ENCODE measurements around the gene TFCP2. TPM values are rescaled to one million over a fixed set of nuclear protein-coding genes. Genes with fewer than 3 reads are reported as not detected.
A peak's percentile ranks its signal among the peaks of the same experiment; 100 is the strongest.

The TFCP2 gene
- total RNA-seq, 2 experiments from 2014 or later: 27.4 to 27.9 TPM

GRCh38 chr12:51067229-51067628, 105.7 kb downstream of the TFCP2 start:
- H3K4me3 Mint-ChIP-seq: no peak overlapping the region
- POLR2A ChIA-PET: no interaction called here
- H3K27me3 Mint-ChIP-seq: no peaks in the 10 kb centered on the region
- peak overlapping the region; percentile 30 for H3K27ac Mint-ChIP-seq
- intact Hi-C loops (cut with micrococcal nuclease): no loop called here
- CTCF ChIA-PET: no interaction called here
- H3K36me3 Mint-ChIP-seq (ENCODE audit: low read depth): peaks cover 18% of the 10 kb centered on the region
- H3K9me3 Mint-ChIP-seq: no peaks in the 10 kb centered on the region
- DNase-seq (no peak), ATAC-seq (no peak)
- TF ChIP-seq, protein P1, sequence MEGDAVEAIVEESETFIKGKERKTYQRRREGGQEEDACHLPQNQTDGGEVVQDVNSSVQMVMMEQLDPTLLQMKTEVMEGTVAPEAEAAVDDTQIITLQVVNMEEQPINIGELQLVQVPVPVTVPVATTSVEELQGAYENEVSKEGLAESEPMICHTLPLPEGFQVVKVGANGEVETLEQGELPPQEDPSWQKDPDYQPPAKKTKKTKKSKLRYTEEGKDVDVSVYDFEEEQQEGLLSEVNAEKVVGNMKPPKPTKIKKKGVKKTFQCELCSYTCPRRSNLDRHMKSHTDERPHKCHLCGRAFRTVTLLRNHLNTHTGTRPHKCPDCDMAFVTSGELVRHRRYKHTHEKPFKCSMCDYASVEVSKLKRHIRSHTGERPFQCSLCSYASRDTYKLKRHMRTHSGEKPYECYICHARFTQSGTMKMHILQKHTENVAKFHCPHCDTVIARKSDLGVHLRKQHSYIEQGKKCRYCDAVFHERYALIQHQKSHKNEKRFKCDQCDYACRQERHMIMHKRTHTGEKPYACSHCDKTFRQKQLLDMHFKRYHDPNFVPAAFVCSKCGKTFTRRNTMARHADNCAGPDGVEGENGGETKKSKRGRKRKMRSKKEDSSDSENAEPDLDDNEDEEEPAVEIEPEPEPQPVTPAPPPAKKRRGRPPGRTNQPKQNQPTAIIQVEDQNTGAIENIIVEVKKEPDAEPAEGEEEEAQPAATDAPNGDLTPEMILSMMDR (IDR thresholded peaks at IDR 0.05): no peak
- no peaks in the 10 kb centered on the region for H3K4me1 Mint-ChIP-seq (ENCODE audit: low read depth)

DNA sequence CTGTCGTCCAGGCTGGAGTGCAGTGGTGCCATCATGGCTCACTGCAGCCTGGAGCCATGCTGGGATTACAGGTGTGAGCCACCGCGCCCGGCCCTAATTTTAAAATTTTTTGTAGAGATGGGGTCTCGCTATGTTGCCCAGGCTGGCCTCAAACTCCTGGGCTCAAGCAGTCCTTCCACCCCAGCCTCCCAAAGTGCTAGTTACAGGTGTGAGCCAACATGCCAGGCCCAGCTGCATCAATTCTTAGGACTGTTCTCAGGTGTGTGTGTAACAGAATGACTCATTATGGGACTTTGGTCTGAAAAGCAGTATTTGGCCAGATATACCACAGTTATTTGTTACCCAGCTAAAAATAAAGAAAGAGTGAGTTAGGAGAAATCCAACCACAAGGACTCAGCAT, 107.4 kb downstream of the TFCP2 start:
- Mint-ChIP-seq H3K27me3 (no peaks in the 10 kb centered on the region), H3K4me3 (no peak overlapping the region), H3K27ac (no peak overlapping the region), H3K9me3 (no peaks in the 10 kb centered on the region), H3K4me1 (ENCODE audit: low read depth) (no peaks in the 10 kb centered on the region), H3K36me3 (ENCODE audit: low read depth) (peaks cover 14% of the 10 kb centered on the region)
- no peak for ATAC-seq
- intact Hi-C loops (cut with micrococcal nuclease): no loop called here
- CTCF ChIA-PET: interaction anchor here (0.7 kb wide), 1 partner anchor 112 kb away, joined by 3 read pairs; no protein-coding TSS in a partner anchor
- POLR2A ChIA-PET: no interaction called here
- TF ChIP-seq, protein P1 (IDR thresholded peaks at IDR 0.05): no peak
- DNase-seq: no peak

DNA sequence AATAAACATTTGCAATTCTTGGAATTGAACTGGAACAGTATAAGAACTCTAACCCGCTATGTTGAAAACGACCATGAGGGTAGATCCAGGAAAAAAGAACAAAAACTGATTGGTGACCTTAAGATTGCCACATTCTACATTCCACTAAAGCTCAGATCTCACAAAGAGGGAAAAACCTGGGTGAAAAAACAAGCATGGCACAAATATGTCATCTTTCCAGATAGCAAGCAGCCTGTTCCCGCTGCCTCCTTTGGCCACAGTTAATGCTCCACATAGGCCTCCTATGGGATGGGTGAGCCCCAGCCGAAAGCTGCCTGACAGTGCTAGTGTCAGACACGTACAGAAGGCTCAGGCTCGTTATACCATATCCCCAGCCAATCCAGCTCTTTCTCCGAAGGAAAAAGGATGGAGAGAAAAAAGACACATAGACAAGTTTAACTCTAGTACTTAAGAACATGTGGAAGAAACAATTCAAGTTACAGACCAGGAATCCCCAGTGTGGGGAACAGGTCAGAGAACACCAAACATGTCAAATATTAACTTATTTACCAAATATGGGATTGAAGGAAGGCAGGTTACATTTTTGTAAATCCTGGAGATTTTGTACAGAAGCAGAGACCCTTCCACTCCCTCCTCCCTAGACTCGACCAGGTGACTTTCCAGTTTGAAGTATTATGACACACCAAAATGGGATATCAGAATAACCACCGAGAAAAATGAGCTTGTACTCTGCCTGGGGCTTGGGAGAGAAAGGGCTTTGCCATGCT, 110.1 kb downstream of the TFCP2 start:
- Mint-ChIP-seq H3K4me1 (ENCODE audit: low read depth) (no peaks in the 10 kb centered on the region), H3K9me3 (no peaks in the 10 kb centered on the region), H3K27me3 (no peaks in the 10 kb centered on the region), H3K27ac (no peak overlapping the region), H3K4me3 (no peak overlapping the region), H3K36me3 (ENCODE audit: low read depth) (peaks cover 31% of the 10 kb centered on the region)
- DNase-seq: no peak
- no peak for ATAC-seq
- CTCF ChIA-PET: no interaction called here
- intact Hi-C loops (cut with micrococcal nuclease): no loop called here
- POLR2A ChIA-PET: interaction anchor here (1.3 to 2.1 kb wide), 2 partner anchors 10 to 12 kb away, joined by 6 read pairs; no protein-coding TSS in a partner anchor
- TF ChIP-seq, protein P1 (IDR thresholded peaks at IDR 0.05): no peak

DNA sequence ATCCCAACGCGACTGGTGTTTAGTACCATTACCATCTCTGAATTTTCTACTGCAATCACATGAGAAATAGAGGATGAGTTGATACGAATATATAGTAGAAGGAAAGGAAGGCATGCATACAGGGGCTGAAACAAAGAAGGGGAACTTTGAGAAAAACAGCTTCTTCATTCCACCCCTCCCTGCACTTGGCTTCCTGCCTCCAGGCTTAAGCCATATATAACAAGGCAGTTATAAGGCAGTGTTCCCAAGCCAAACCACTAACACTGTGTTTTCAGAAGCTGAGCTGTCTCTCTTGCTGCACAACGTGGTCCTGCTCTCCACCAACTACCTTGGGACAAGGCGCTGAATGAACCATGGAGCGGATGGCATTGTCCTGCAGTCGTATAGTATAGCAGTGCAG, 113.8 kb downstream of the TFCP2 start:
- ChIA-PET POLR2A (interaction anchor here (0.6 kb wide), 1 partner anchor 23 kb away, joined by 3 read pairs; no protein-coding TSS in a partner anchor), CTCF (no interaction called here)
- DNase-seq (no peak), ATAC-seq (no peak)
- H3K9me3 Mint-ChIP-seq: no peaks in the 10 kb centered on the region
- peak overlapping the region; percentile 36 for H3K27ac Mint-ChIP-seq
- no peaks in the 10 kb centered on the region for H3K4me1 Mint-ChIP-seq (ENCODE audit: low read depth)
- TF ChIP-seq, protein P1 (IDR thresholded peaks at IDR 0.05): no peak
- H3K4me3 Mint-ChIP-seq: no peak overlapping the region
- no peaks in the 10 kb centered on the region for H3K27me3 Mint-ChIP-seq
- H3K36me3 Mint-ChIP-seq (ENCODE audit: low read depth): peaks cover 47% of the 10 kb centered on the region
- intact Hi-C loops (cut with micrococcal nuclease): no loop called here

- POLR2A ChIA-PET: no interaction called here
- TF ChIP-seq, protein P1 (IDR thresholded peaks at IDR 0.05): no peak
- Mint-ChIP-seq H3K4me3 (no peak overlapping the region), H3K9me3 (no peaks in the 10 kb centered on the region), H3K36me3 (ENCODE audit: low read depth) (peaks cover 56% of the 10 kb centered on the region), H3K4me1 (ENCODE audit: low read depth) (peaks cover 8% of the 10 kb centered on the region), H3K27me3 (no peaks in the 10 kb centered on the region), H3K27ac (no peak overlapping the region)
- no peak for ATAC-seq
- intact Hi-C loops (cut with micrococcal nuclease): no loop called here
- DNase-seq: no peak
- CTCF ChIA-PET: no interaction called here
Measured at GRCh38 chr12:51056242-51056641, 116.7 kb downstream of the TFCP2 start.

Data from activated CD8-positive, alpha-beta T cell treated with anti-CD3 and anti-CD28 coated beads for 36 hours (primary cell).